Naive thymus-derived CD4-positive, alpha-beta T cell (primary cell): ENCODE results near the gene GPR161. TPM values are rescaled to one million over a fixed set of nuclear protein-coding genes. Genes with fewer than 3 reads are reported as not detected.
"Not testable (repeated sequence)": the region's sequence is repeated elsewhere in the genome, so short reads cannot be mapped to it uniquely, and the experiment has no call there.

Experiments
- ATAC-seq: fragments of 150-1000 bp; cut with Tn5 transposase; 2 replicates; pipeline ENCODE4 v1.10.0; 2021; ENCODE audit warnings: mild to moderate bottlenecking, moderate library complexity
- CTCF ChIA-PET: fragments of 350-600 bp; sonication (Branson Sonifier 250); formaldehyde crosslinking; loops from one replicate; lab custom pipeline; 2021; ENCODE audit warnings: antibody characterized with exemption; lab: Charles Lee
- POLR2A ChIA-PET: fragments of 350-600 bp; sonication (Branson Sonifier 250); formaldehyde crosslinking; loops from one replicate; lab custom pipeline; 2021; ENCODE audit warnings: antibody characterized with exemption, inconsistent platforms; lab: Charles Lee
- DNase-seq, 9 donors: peaks; one replicate each; pipeline versions ENCODE4 v3.0.0 to v3.0.0-alpha.2; 2020 to 2022; ENCODE audit warnings: mixed read lengths in 1 of 9
- H3K27ac ChIP-seq: one replicate; pipeline ENCODE4 v1.7.0; 2013; ENCODE audit warnings: mild to moderate bottlenecking, low read depth, low read length, moderate library complexity
- H3K27me3 ChIP-seq, 2 donors: one replicate each; pipeline ENCODE4 v1.7.0; 2013; ENCODE audit warnings: low read length in 2 of 2, mild to moderate bottlenecking in 2 of 2, moderate library complexity in 2 of 2; ENCODE audit not compliant: control insufficient read depth in 2 of 2, insufficient read depth in 2 of 2
- H3K36me3 ChIP-seq, 3 experiments: 1 replicate in 2 of 3; 2 replicates in 1 of 3; pipeline ENCODE4 v1.7.0; 2013; ENCODE audit warnings: low read length in 3 of 3, mild to moderate bottlenecking in 3 of 3, moderate library complexity in 1 of 3; ENCODE audit not compliant: insufficient read depth in 3 of 3, control insufficient read depth in 2 of 3
- H3K4me1 ChIP-seq, 2 donors: one replicate each; pipeline ENCODE4 v1.7.0; 2013; ENCODE audit warnings: low read length in 2 of 2, mild to moderate bottlenecking in 2 of 2, moderate library complexity in 1 of 2; ENCODE audit not compliant: control insufficient read depth in 2 of 2, insufficient read depth in 2 of 2
- H3K4me3 ChIP-seq: 2 replicates; pipeline ENCODE4 v1.7.0; 2013; ENCODE audit warnings: mild to moderate bottlenecking, low read length
- H3K9me3 ChIP-seq, 3 experiments: 1 replicate in 2 of 3; 2 replicates in 1 of 3; pipeline ENCODE4 v1.7.0; 2013; ENCODE audit warnings: low read length in 3 of 3; ENCODE audit not compliant: control insufficient read depth in 2 of 3
- H3K27ac Mint-ChIP-seq, 9 donors: one replicate each; pipeline ENCODE4 v1.8.0; 2020 to 2022; ENCODE audit warnings: mixed read lengths in 9 of 9, mild to moderate bottlenecking in 8 of 9, moderate library complexity in 5 of 9, inconsistent platforms in 2 of 9
- H3K27me3 Mint-ChIP-seq, 5 donors: one replicate each; pipeline ENCODE4 v1.8.0; 2021 to 2022; ENCODE audit warnings: mixed read lengths in 5 of 5, mild to moderate bottlenecking in 1 of 5
- H3K36me3 Mint-ChIP-seq, 5 donors: one replicate each; pipeline ENCODE4 v1.8.0; 2020 to 2022; ENCODE audit warnings: mixed read lengths in 5 of 5, mild to moderate bottlenecking in 3 of 5, inconsistent platforms in 1 of 5
- H3K4me1 Mint-ChIP-seq, 7 donors: one replicate each; pipeline ENCODE4 v1.8.0; 2020 to 2022; ENCODE audit warnings: mixed read lengths in 7 of 7, mild to moderate bottlenecking in 3 of 7, inconsistent platforms in 1 of 7
- H3K4me3 Mint-ChIP-seq, 10 donors: one replicate each; pipeline ENCODE4 v1.8.0; 2020 to 2022; ENCODE audit warnings: mild to moderate bottlenecking in 10 of 10, mixed read lengths in 10 of 10, moderate library complexity in 6 of 10, inconsistent platforms in 2 of 10
- H3K9me3 Mint-ChIP-seq, 11 donors: one replicate each; pipeline ENCODE4 v1.8.0; 2020 to 2022; ENCODE audit warnings: mixed read lengths in 11 of 11, mild to moderate bottlenecking in 4 of 11, inconsistent platforms in 1 of 11, moderate library complexity in 1 of 11
- intact Hi-C, 2 donors: fragments of 100-400 bp; cut with micrococcal nuclease; formaldehyde crosslinking; loops; one replicate each; pipeline ENCODE4 v1.15.1; 2023
- polyA plus RNA-seq, 2 donors: library from polyadenylated mRNA; unstranded; fragments of 300-500 nt; fragmentation: Illumina TruSeq; gene quantifications; one replicate each; pipeline ENCODE4 v1.2.3, GENCODE V29; 2021
- total RNA-seq, 6 experiments: library from RNA in 5 of 6; stranded (reverse) in 5 of 6; gene quantifications; 1 replicate in 5 of 6; 2 replicates in 1 of 6; pipeline ENCODE4 v1.2.3 and lab custom pipeline; 2021 to 2026

The GPR161 gene
- total and polyA plus RNA-seq, 7 experiments from 2014 or later: 0.05 to 0.60 (median 0.17) TPM; not detected in 3

DNA sequence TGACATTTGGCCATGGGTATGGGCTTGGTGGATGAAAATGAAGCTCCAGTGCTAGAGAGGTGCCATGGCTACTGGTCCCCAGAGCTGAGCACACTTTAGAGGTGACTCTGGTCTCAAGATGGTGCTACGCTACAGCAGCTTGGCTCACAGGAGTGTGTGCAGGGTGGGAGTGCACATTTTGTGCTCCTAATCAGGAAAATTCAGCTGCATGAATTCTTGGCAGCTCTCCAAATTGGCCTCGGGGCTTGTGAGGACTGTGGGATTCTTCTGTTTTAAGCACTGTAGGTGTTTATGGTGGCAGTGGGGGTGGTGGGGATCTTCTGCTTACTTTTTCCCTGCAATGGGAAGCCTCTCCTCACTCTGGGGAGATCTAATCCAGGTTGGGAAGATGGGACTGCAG lies 24.7 kb upstream of the GPR161 start:
- no peak for ATAC-seq

DNA sequence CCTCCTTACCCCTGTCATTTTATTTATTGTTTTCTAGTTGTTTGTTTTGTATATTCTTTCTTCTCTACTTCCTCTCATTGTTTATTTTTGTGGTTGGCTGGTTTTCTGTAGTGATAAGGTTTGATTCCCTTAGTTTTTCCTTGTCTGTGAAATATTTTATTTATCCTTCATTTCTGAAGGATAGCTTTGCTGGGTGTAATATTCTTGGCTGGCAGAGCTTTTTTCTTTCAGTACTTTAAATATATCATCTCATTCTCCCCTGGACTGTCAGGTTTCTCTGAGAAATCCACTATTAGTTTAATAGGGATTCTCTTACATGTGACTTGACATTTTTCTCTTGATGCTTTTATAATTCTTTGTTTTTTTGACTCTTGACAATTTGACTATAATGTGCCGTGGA lies 23.2 kb upstream of the GPR161 start:
- ChIA-PET POLR2A (no interaction called here), CTCF (interaction anchor here (1.4 kb wide), 1 partner anchor 18 kb away, joined by 3 read pairs; no protein-coding TSS in a partner anchor)
- intact Hi-C loops: no loop called here
- H3K27me3 ChIP-seq: no peaks in the 10 kb centered on the region
- ATAC-seq: no peak
- peaks cover 17 to 41% (median 37%) of the 10 kb centered on the region in 5 donors for H3K27me3 Mint-ChIP-seq
- H3K4me1 ChIP-seq: no peaks in the 10 kb centered on the region
- DNase-seq: no peak
- no peak overlapping the region for H3K27ac Mint-ChIP-seq
- H3K27ac ChIP-seq: no peak overlapping the region
- H3K4me3 ChIP-seq: no peak overlapping the region
- H3K36me3 ChIP-seq: no peaks in the 10 kb centered on the region
- H3K9me3 ChIP-seq: peaks cover 0 to 18% (median 0%) of the 10 kb centered on the region in 3 experiments
- no peak overlapping the region for H3K4me3 Mint-ChIP-seq
- peaks cover 0 to 2% (median 0%) of the 10 kb centered on the region in 7 donors for H3K4me1 Mint-ChIP-seq
- H3K9me3 Mint-ChIP-seq: peaks cover 14 to 56% (median 26%) of the 10 kb centered on the region in 11 donors
- H3K36me3 Mint-ChIP-seq: peaks cover 5 to 29% (median 18%) of the 10 kb centered on the region in 5 donors

More for the DNA sequence above, 24.7 kb upstream of the GPR161 start:
- Histone ChIP-seq H3K4me3 (no peak overlapping the region), H3K27me3 (no peaks in the 10 kb centered on the region), H3K4me1 (no peaks in the 10 kb centered on the region), H3K36me3 (no peaks in the 10 kb centered on the region), H3K27ac (no peak overlapping the region), H3K9me3 (peaks cover 0 to 18% (median 0%) of the 10 kb centered on the region in 3 experiments)
- intact Hi-C loops: no loop called here
- Mint-ChIP-seq H3K27ac (no peak overlapping the region), H3K4me3 (no peak overlapping the region), H3K36me3 (peaks cover 5 to 29% (median 18%) of the 10 kb centered on the region in 5 donors), H3K9me3 (peaks cover 14 to 56% (median 26%) of the 10 kb centered on the region in 11 donors), H3K27me3 (peaks cover 14 to 41% (median 32%) of the 10 kb centered on the region in 5 donors), H3K4me1 (peaks cover 0 to 2% (median 0%) of the 10 kb centered on the region in 7 donors)
- CTCF ChIA-PET: no interaction called here
- POLR2A ChIA-PET: no interaction called here
- no peak for DNase-seq

- Mint-ChIP-seq H3K27ac (no peak overlapping the region), H3K4me1 (peaks cover 0 to 5% (median 0%) of the 10 kb centered on the region in 7 donors), H3K9me3 (peaks cover 14 to 60% (median 26%) of the 10 kb centered on the region in 11 donors), H3K36me3 (peaks cover 5 to 29% (median 18%) of the 10 kb centered on the region in 5 donors), H3K4me3 (no peak overlapping the region), H3K27me3 (peaks cover 13 to 43% (median 37%) of the 10 kb centered on the region in 5 donors)
- POLR2A ChIA-PET: no interaction called here
- intact Hi-C loops: no loop called here
- Histone ChIP-seq H3K36me3 (no peaks in the 10 kb centered on the region), H3K9me3 (peaks cover 0 to 18% (median 0%) of the 10 kb centered on the region in 3 experiments), H3K27ac (no peak overlapping the region), H3K4me1 (no peaks in the 10 kb centered on the region), H3K27me3 (no peaks in the 10 kb centered on the region), H3K4me3 (no peak overlapping the region)
- ATAC-seq: no peak
- CTCF ChIA-PET: interaction anchor here (1.4 kb wide), 1 partner anchor 18 kb away, joined by 3 read pairs; no protein-coding TSS in a partner anchor
- DNase-seq: no peak
These were observed 22.5 kb upstream of the GPR161 start for GRCh38 chr1:168159251-168159650.

DNA sequence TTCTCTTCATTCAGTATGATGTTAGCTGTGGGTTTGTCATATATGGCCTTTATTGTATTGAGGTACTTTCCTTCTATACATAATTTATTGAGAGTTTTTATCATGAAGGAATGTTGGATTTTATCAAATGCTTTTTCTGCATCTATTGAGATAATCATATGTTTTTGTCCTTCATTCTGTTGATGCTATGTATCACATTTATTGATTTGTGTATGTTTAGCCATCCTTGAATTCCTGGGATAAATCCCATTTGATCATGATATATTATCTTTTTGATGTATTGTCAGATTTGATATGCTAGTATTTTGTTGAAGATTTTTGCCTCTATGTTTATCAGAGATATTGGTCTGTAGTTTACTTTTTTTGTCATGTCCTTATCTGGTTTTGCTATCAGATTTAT lies 20.9 kb upstream of the GPR161 start:
- Mint-ChIP-seq H3K4me3 (no peak overlapping the region), H3K4me1 (peaks cover 0 to 3% (median 0%) of the 10 kb centered on the region in 7 donors), H3K27ac (no peak overlapping the region), H3K36me3 (peaks cover 5 to 29% (median 18%) of the 10 kb centered on the region in 5 donors), H3K27me3 (peaks cover 10 to 43% (median 29%) of the 10 kb centered on the region in 5 donors), H3K9me3 (peaks cover 14 to 60% (median 26%) of the 10 kb centered on the region in 11 donors)
- Histone ChIP-seq H3K9me3 (peaks cover 0 to 18% (median 0%) of the 10 kb centered on the region in 3 experiments), H3K4me3 (no peak overlapping the region), H3K27me3 (no peaks in the 10 kb centered on the region), H3K4me1 (no peaks in the 10 kb centered on the region), H3K36me3 (no peaks in the 10 kb centered on the region), H3K27ac (no peak overlapping the region)
- ATAC-seq: no peak
- intact Hi-C loops: no loop called here
- ChIA-PET POLR2A (no interaction called here), CTCF (no interaction called here)
- no peak for DNase-seq

GRCh38 chr1:168155910-168156309 lies 19.2 kb upstream of the GPR161 start:
- H3K27me3 Mint-ChIP-seq: peaks cover 5 to 38% (median 19%) of the 10 kb centered on the region in 5 donors
- POLR2A ChIA-PET: no interaction called here
- Histone ChIP-seq H3K36me3 (no peaks in the 10 kb centered on the region), H3K4me1 (no peaks in the 10 kb centered on the region), H3K4me3 (no peak overlapping the region), H3K27me3 (no peaks in the 10 kb centered on the region), H3K9me3 (peaks cover 0 to 10% (median 0%) of the 10 kb centered on the region in 3 experiments), H3K27ac (no peak overlapping the region)
- ATAC-seq (no peak), DNase-seq (no peak)
- peak overlapping the region in 1 of 9 donors; percentile 4 for H3K27ac Mint-ChIP-seq
- CTCF ChIA-PET: no interaction called here
- H3K36me3 Mint-ChIP-seq: peaks cover 5 to 23% (median 18%) of the 10 kb centered on the region in 5 donors
- intact Hi-C loops: no loop called here
- H3K9me3 Mint-ChIP-seq: peaks cover 12 to 46% (median 26%) of the 10 kb centered on the region in 11 donors
- H3K4me1 Mint-ChIP-seq: peaks cover 0 to 3% (median 0%) of the 10 kb centered on the region in 7 donors
- H3K4me3 Mint-ChIP-seq: no peak overlapping the region

DNA sequence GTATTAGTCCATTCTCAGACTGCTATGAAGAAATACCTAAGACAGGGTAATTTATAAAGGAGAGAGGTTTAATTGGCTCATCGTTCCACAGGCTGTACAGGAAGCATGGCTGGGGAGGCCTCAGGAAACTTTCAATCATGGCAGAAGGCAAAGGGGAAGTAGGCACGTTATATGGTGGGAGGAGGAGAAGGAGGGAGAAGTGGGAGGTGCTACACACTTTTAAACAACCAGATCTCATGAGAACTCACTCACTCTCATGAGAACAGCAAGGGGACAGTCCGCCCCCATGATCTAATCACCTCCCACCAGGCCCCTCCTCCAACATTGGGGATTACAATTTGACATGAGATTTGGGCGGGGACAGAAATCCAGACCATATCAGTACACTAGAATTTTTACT lies 18.0 kb upstream of the GPR161 start:
- CTCF ChIA-PET: not testable (repeated sequence)

More for the DNA sequence above, 18.0 kb upstream of the GPR161 start:
- H3K4me3 ChIP-seq, POLR2A ChIA-PET, H3K9me3 ChIP-seq, H3K27me3 ChIP-seq, H3K36me3 ChIP-seq, H3K27ac ChIP-seq, ATAC-seq, H3K4me1 Mint-ChIP-seq, H3K27ac Mint-ChIP-seq, DNase-seq, H3K4me1 ChIP-seq, intact Hi-C loops: not testable (repeated sequence)
- Mint-ChIP-seq H3K9me3 (peaks cover 8 to 34% (median 16%) of the 10 kb centered on the region in 11 donors), H3K36me3 (peaks cover 5 to 13% (median 9%) of the 10 kb centered on the region in 5 donors), H3K27me3 (peaks cover 5 to 37% (median 17%) of the 10 kb centered on the region in 5 donors), H3K4me3 (peak overlapping the region in 1 of 10 donors; percentile 23)
